ENCODE data around the gene FHOD3.

GRCh38 chr18:36600548-36600947 is 303.0 kb downstream of the FHOD3 start:
- no peak for TF ChIP-seq CTCF (IDR thresholded peaks at IDR 0.05)
- TF ChIP-seq POLR2A (IDR thresholded peaks at IDR 0.05) = no peak

All from uterus (tissue), 2 donors.